ENCODE results near the gene ZNFX1.
"Not testable (repeated sequence)": the region's sequence is repeated elsewhere in the genome, so short reads cannot be mapped to it uniquely, and the experiment has no call there.

The ZNFX1 gene

DNA sequence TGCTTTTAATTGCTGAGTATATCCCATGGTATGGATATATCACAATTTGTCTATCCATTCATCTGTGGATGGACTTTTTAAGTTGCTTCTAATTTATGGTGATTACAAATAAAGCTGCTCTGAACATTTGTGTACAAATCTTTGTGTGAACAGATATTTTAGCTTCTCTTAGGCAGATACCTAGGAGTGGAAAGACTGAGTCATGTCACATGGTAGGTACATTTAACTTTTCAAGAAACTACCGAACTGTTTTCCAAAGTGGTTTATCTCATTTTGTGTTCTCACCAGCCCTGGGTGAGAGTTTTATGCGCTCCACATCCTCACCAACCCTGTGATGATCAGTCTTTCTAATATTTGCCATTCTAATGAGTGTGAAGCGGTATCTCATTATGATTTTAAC lies 31.0 kb upstream of the ZNFX1 start:
- no peak for DNase-seq (ENCODE audit: extremely low read depth, low read depth)
- TF ChIP-seq CTCF (IDR thresholded peaks at IDR 0.05; ENCODE audit: low read depth, low read length) = no peak

- TF ChIP-seq CTCF (IDR thresholded peaks at IDR 0.05; ENCODE audit: low read depth, low read length) = no peak
- no peak for DNase-seq (ENCODE audit: extremely low read depth, low read depth)
Observed at GRCh38 chr20:49306903-49307620, 29.2 kb upstream of the ZNFX1 start.

GRCh38 chr20:49303065-49303552 lies 25.3 kb upstream of the ZNFX1 start:
- no peak for TF ChIP-seq CTCF (IDR thresholded peaks at IDR 0.05; ENCODE audit: low read depth, low read length)
- DNase-seq (ENCODE audit: extremely low read depth, low read depth) = peak; percentile 42

- DNase-seq (ENCODE audit: extremely low read depth, low read depth) = no peak
- TF ChIP-seq CTCF (IDR thresholded peaks at IDR 0.05; ENCODE audit: low read depth, low read length) = no peak
Observed at GRCh38 chr20:49297605-49298530, 20.0 kb upstream of the ZNFX1 start.

GRCh38 chr20:49294002-49294654 lies 16.3 kb upstream of the ZNFX1 start:
- not testable (repeated sequence) for DNase-seq (ENCODE audit: extremely low read depth, low read depth)

GRCh38 chr20:49293122-49293521 lies 15.3 kb upstream of the ZNFX1 start:
- TF ChIP-seq CTCF (IDR thresholded peaks at IDR 0.05; ENCODE audit: low read depth, low read length) = no peak

GRCh38 chr20:49292010-49292409 lies 14.2 kb upstream of the ZNFX1 start:
- no peak for DNase-seq (ENCODE audit: extremely low read depth, low read depth)
- TF ChIP-seq CTCF (IDR thresholded peaks at IDR 0.05; ENCODE audit: low read depth, low read length) = no peak

More at GRCh38 chr20:49293122-49293521, 15.3 kb upstream of the ZNFX1 start:
- no peak for DNase-seq (ENCODE audit: extremely low read depth, low read depth)

All from AG09319 (cell line).